GM21423 (cell line): ENCODE measurements around the gene PNMA8C.
"Not testable (repeated sequence)": the region's sequence is repeated elsewhere in the genome, so short reads cannot be mapped to it uniquely, and the experiment has no call there.

Experiments used
- ATAC-seq: cut with Tn5 transposase; IDR thresholded peaks from one replicate; pipeline ENCODE4 v1.9.1; 2021; ENCODE audit warnings: mild to moderate bottlenecking, moderate library complexity; ENCODE audit not compliant: unreplicated experiment

The PNMA8C gene

DNA sequence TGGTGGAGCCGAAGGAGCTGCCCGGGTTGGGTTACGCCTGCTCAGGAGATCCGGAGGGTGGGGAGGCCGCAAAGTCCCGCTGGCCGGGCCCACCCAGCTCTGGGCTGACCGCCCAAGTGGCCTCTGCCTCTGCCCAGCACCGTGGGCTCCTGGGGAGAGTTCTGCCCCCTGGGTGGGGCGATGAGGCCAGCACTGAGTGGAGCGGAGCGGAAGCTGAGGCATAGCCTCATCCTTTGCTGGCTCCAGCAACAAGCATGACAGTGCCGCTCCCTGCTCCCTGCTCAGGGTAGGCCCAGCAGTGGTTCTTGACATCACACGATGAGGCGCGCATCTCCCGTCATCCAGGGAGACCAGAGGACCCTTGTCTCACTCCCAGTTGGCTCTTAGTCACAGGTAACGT lies 37.9 kb downstream of the PNMA8C start:
- no peak for ATAC-seq

DNA sequence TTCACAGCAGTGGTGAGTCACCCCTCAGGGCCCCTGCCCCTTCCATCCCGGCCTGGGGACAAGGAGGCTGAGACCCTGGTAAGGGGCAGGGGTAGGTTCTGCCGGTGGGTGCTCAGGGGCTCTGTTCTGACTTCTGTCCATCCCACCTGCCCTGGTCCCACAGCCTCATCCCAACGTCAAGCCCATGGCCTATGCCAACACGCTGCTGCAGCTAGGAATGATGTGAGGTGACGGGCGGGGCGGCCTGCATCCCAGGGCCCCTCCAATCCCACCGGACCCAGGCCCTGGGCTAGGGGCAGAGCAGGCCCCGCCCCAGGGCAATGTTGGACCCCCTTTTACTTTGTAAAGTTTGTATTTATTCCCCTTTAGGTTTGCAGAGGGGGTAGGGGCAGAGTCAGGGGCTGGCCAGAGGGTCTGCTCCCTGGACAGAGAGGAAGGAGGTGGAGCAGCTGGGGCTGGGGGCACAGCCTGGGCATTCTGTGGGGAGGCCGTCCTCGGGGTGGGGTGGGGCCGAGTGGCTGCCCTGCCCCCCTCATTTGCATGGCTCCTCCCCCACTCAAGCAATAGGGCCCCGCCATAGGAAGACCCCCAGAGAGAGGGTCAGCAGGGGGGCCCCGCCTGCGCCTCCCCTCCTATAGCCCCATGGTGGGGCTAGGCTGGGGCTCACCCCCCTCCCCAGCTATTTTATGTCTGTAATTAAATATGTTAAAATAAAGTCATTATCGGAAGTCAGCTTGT lies 38.4 kb downstream of the PNMA8C start:
- no peak for ATAC-seq

DNA sequence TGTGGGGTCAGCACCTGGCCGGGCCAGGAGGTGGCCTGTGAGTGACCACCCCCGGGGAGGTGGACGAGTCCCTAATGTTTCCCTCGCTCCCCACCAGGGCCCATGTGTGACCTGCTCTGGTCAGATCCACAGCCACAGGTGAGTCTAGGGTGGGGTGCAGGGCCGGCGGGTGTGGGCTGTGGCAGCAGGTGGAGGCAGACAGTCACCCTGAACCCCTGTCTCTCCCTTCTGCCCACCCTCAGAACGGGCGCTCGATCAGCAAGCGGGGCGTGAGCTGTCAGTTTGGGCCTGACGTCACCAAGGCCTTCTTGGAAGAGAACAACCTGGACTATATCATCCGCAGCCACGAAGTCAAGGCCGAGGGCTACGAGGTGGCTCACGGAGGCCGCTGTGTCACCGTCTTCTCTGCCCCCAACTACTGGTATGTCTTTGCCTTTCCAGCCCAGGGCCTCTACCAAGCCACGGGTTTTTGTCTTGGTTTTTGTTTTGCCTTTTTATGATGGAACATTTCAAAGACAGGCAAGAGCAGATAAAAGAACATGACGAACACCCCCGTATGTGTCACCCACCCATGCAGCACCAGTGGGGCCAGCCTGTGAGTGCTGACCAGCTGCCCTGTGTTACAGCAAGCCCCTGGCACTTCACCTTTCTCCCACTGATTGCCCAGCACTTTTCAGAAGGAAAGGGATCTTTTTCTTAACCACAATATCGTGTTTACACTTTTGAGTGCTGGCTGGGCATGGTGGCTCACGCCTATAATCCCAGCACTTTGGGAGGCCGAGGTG lies 40.2 kb downstream of the PNMA8C start:
- no peak for ATAC-seq

DNA sequence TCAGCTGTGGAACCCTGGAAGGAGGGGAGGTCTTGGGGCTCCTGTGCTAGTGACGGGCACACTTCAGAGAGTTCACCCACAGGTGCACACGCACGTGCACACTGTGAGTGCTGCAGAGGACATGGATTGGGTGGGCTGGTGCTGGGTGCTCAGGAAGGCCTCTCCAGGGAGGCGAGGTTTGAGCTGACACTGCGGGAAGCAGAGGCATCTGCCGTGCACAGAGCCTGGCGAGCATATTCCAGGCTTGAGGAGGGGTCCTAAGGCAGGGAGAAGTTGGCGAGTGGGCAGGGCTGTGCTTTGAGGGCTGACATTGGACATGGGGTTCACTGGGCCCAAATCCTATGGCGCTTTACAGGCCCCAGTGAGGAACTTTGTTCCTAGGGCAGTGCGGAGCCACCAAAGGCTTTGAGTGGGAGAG lies 41.0 kb downstream of the PNMA8C start:
- ATAC-seq: no peak

DNA sequence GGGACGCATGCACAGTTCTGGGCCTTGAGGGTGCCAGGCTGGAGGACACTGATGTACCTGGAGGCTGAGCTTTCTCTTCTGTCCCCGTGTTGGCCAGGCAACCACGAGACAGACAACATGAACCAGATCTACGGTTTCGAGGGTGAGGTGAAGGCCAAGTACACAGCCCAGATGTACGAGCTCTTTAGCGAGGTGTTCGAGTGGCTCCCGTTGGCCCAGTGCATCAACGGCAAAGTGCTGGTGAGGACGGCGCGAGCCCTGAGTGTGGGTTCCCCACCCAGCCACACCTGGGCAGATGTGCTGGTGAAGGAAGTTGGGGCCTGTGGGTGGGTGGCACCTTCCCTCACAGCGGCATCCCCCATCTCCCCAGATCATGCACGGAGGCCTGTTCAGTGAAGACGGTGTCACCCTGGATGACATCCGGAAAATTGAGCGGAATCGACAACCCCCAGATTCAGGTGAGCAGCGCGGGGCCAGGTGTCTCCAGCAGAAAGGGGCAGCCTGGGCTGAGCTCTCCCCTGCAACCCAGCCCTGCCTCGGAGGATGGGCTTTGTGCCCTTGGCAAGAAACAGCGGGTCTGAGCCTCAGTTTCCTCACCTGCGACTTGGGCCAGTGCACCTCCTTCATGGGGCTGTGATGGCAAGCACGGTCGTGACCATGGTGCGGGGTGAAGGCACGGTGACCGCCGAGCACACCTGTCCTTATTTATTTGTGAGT lies 41.6 kb downstream of the PNMA8C start:
- ATAC-seq: no peak

DNA sequence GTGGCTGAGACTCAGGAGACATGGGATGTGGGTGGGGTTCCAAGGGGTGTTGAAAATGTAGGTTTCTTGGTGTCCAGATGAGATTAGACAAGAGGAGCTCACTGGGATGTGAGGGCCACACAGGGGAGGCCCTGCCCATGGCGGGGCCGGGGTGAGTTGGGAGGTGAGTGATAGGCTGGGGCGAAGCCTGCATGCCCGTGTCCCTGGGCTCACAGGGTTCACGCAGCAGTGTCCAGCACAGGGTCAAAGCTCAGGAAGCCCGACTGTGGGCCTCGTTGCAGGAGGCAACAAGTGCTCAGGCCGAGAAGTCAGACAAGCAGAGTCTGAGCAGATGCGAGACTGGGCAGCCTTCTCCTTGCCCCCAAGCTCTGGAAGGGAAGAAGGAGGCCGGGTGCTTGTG lies 42.6 kb downstream of the PNMA8C start:
- ATAC-seq: no peak

DNA sequence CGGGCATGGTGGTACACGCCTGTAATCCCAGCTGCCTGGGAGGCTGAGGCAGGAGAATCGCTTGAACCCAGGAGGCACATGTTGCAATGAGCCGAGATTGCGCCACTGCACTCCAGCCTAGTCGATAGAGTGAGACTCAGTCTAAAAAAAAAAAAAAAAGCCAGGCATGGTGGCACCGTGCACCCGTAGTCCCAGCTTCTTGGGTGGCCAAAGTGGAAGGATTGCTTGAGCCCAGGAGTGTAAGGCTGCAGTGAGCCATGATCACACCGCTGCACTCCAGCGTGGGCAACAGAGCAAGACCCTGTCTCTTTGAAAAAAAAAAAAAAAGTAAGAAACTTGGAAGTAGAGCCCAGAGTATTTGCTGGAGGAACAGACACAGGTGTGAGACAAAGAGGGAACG lies 43.1 kb downstream of the PNMA8C start:
- ATAC-seq: no peak

DNA sequence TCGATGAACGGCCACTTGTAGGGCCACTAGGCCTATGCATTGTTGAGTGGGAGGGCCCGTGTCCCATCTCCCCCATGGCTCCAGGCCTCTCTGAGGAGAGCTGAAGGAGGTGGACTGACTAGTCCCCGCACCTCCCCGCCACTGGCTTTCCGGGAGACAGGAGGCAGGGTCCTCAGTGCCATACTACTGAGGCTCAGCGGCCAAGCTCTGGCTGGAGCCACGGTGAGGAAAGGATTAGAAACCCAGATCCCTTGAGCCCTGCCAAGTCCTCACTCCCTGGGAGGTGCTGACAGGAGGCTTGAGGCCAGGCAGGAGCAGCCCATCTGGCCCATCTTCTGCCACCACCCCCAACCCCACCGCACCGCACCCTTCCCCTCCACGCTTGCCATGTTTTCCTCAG lies 44.3 kb downstream of the PNMA8C start:
- ATAC-seq: no peak

DNA sequence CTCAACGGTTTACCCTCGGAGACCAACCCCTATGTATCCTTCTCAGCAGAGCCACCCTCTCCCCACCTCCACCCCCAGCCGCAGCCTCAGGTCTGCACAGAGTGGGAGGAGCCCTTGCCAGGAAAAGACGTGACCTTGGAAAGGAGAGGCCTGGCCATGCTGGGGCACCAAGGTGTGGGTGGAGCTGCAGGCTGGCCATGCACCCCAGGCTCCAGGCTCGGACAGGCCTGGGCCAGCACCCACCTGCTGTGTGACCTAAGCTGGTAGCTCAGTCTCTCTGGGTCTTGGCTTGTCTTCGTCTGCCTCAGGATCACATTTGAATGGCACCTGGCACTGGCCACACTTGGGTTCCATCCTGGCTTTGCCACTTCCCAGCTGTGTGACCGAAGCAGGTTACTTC lies 44.9 kb downstream of the PNMA8C start:
- ATAC-seq: no peak

DNA sequence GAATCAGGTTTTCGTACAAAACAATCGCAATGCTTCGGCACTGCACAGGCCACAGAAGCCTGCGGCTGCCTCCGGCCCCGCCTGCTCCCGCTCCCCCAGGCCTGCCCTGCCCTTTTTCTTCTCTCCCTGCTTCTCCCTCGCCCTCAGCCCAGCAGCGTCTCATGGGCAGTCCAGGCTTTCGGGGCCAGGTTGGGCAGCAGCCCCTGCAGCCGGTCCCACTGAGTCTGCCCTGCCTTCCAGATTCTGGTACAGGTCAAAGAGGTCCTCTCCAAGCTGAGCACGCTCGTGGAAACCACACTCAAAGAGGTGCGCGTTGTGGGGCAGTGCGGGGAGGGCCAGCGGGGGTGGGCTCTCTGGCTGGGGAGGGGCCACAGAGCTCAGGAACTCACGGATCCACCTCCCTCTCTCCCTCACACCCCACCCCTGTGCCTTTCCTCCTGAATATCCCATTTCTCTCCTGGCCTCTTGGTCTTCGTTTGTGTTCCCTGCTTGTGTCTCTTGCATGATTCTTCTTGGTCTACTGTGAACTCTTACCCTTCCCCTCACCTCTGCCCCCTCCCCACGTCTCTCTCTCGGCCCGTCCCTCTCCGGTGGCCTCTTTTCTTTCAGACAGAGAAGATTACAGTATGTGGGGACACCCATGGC lies 45.4 kb downstream of the PNMA8C start:
- no peak for ATAC-seq

DNA sequence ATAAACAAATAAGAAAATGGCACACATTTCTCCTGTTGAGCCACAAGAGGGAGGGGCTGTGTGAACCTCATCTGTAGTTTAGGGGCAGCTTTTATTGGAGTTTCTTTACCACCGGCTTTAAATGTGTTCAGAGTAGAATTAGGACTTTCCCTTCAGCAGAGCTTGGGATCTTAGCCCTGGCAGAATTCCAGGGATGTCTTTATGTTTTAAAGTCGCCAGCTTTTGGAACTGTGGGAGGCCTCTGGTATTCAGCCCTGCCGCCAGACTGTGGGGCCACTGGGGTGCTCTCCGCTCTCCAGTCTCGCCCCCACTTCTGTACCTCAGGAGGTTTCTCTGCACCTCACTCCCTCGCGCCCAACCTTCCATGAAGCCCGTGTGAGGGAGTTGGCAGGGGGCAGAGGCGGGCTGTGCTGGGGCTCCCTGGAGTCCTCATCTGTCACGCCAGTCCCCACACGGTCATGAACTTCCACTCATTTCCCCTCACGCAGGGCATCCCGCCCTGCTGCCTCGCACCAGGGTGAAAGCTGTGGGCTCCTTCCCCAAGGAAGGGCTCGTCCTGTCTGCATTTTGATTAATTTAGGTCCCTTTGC lies 46.9 kb downstream of the PNMA8C start:
- ATAC-seq: no peak

DNA sequence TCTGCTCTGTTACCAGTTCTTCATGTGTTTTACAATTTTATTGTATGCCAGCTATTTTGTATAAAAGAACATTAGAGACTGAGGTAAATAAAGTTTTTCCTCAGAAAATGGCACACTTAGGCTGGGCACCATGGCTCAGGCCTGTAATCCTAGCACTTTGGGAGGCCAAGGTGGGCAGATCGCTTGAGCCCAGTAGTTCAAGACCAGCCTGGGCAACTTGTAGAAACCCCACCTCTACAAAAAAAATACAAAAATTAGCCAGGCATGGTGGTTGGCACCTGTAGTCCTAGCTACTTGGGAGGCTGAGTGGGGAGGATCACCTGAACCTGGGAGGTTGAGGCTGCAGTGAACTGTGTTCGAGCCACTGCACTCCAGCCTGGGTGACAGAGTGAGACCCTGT lies 47.4 kb downstream of the PNMA8C start:
- no peak for ATAC-seq

DNA sequence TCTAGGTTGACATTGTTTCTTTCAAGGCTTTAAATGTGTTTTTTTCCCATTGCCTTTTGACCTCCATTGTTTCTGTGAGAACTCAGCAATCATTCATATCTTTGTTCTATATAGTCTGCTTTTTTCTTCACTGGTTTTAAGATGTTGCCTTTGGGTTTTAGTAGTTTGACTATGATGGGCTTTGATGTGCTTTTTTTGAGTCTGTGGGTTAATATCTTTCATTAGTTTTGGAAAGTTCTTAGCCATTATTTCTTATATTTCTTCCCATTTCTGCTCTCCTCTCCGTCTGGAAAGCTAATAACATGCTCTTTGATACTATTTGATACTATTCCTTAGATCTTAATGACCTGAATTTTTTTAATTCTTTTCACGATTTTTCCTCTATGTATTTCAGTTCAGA lies 48.0 kb downstream of the PNMA8C start:
- no peak for ATAC-seq

DNA sequence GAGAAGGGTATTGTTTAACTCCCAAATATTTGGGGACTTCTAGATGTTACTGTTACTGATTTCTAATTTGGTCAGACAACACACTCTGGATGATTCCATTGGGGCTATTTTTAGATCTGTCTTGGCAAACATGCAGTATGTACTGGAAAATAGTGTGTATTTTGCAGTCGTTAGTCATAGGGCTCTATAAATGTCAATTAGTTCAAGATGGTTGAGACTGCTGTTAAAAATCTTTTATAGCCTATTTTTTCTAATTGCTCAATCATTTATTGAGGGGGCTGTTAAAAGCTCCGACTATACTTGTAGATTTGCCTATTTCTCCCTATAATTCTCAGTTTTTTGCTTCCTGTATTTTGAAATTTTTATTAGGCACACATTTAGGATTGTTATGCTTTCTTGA lies 50.5 kb downstream of the PNMA8C start:
- no peak for ATAC-seq

DNA sequence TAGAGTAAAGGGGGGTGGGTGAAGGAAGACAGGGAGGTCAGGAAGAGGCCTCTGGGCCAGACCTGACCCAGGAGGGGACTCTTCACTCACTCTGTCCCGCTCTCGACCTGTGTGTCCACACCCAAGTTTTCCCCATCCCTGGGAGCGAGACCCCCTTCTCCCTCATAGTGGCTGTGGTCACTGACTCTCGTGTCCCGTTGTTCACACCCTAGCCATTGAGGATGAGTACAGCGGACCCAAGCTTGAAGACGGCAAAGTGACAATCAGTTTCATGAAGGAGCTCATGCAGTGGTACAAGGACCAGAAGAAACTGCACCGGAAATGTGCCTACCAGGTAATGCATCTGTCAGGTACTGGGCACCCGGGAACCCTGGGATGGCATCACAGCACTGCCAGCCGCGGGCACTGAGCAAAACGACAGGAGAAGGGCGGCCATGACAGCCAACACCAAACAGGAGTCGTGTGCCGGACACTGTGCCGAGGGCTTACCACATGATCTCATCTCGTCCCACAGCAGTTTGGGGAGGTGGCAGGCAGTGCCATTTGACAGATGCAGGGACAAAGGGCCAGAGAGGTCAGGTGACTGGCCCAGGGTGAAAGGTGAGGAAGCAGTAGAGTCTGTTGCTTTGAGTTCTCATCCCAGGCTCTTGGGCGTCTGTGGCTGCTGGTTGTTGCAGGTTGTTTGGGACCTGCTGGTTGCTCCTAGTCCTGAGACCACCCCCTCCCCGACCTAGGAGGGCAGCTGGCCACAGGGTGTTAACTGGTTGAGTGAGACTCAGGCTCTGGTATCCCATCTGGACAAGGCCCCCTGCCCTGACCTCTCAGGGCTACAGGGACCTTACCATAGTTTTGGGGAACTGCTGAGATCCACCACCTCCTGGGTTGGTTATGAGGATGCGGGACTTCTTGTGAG lies 52.2 kb downstream of the PNMA8C start:
- no peak for ATAC-seq

DNA sequence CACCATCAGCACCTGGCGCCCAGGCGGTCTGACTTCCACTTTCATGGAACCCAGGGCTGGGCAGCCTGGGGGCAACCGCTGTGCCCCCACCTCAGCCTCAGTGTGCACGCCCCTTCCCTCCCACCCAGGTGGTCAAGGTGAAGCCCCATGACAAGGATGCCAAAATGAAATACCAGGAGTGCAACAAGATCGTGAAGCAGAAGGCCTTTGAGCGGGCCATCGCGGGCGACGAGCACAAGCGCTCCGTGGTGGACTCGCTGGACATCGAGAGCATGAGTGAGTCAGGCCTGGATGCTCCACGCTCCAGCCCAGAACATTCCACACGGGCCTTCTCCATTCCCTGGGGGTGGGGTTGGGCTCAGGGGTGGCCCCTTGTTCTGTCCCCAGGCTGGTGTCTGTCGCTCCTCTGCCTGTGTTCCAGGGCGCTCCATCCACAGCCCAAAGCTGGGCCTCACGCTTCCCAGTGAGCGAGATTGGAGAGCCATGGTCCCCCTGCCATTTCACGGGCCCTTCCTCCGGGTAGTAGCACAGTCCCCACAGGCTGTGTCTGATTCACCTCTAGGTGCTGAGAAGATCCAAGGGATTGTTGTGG lies 53.2 kb downstream of the PNMA8C start:
- ATAC-seq: not testable (repeated sequence)
